Measurements from ENCODE around the gene HEXIM1.

DNA sequence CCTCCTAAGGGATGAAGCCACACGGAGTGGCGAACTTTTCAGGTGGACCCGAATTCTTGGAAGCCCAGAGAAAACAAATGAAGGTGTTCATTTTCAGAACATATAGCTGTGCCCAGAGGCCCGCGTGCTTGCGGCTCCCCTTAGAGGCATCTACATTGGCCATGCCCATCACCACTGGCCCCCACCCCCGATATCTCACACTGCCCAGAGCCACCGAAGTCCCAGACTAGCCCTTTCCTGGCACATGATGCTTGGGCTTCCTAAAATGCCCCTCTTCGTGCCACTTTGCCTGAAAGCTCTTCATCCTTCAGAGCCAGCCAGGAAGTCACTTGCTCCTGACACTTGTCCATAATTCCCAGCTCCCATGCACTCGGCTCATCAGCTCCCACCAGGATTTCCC lies 2.1 kb upstream of the HEXIM1 start:
- TF ChIP-seq, protein P1, sequence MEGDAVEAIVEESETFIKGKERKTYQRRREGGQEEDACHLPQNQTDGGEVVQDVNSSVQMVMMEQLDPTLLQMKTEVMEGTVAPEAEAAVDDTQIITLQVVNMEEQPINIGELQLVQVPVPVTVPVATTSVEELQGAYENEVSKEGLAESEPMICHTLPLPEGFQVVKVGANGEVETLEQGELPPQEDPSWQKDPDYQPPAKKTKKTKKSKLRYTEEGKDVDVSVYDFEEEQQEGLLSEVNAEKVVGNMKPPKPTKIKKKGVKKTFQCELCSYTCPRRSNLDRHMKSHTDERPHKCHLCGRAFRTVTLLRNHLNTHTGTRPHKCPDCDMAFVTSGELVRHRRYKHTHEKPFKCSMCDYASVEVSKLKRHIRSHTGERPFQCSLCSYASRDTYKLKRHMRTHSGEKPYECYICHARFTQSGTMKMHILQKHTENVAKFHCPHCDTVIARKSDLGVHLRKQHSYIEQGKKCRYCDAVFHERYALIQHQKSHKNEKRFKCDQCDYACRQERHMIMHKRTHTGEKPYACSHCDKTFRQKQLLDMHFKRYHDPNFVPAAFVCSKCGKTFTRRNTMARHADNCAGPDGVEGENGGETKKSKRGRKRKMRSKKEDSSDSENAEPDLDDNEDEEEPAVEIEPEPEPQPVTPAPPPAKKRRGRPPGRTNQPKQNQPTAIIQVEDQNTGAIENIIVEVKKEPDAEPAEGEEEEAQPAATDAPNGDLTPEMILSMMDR (IDR thresholded peaks at IDR 0.05): no peak
- TF ChIP-seq POLR2AphosphoS5 (IDR thresholded peaks at IDR 0.05) (no peak), POLR2A (IDR thresholded peaks at IDR 0.05) (no peak)

Measured in transverse colon (tissue), 4 donors.